PC-3 (cell line): ENCODE measurements around the gene KIF6.

Experiments
- EZH2 ChIP-seq: fragments of 300-600 bp; sonication (generic); IDR thresholded peaks from one replicate; pipeline ENCODE4 v1.6.1; 2017; ENCODE audit warnings: antibody characterized with exemption, mild to moderate bottlenecking, low read length; ENCODE audit not compliant: unreplicated experiment
- TF ChIP-seq, protein P1 (sequence below): fragments of 300-600 bp; sonication (generic); conservative IDR thresholded peaks from 2 replicates; pipeline ENCODE4 v1.5.1; 2017; ENCODE audit warnings: antibody characterized with exemption, low read depth, mild to moderate bottlenecking, low read length

DNA sequence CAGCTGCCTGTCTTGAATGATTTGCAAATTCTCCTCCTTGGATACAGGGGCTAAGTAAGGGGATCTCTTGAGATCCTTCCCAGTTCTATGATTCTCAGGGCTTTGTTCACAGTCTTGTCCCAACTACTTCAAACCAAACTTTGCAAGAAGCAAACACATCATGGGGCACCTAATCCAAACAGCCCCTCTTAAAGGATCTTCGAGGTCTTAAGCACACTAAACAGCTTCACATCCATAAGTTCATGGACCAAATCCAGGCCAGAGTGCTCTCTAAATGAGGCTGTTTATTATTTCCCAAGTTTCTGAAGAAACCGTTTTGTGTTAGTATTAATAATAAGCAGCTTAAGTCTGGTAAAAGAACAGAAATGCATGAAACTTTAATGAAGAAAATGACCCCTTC is 75.2 kb downstream of the KIF6 start:
- TF ChIP-seq, protein P1, sequence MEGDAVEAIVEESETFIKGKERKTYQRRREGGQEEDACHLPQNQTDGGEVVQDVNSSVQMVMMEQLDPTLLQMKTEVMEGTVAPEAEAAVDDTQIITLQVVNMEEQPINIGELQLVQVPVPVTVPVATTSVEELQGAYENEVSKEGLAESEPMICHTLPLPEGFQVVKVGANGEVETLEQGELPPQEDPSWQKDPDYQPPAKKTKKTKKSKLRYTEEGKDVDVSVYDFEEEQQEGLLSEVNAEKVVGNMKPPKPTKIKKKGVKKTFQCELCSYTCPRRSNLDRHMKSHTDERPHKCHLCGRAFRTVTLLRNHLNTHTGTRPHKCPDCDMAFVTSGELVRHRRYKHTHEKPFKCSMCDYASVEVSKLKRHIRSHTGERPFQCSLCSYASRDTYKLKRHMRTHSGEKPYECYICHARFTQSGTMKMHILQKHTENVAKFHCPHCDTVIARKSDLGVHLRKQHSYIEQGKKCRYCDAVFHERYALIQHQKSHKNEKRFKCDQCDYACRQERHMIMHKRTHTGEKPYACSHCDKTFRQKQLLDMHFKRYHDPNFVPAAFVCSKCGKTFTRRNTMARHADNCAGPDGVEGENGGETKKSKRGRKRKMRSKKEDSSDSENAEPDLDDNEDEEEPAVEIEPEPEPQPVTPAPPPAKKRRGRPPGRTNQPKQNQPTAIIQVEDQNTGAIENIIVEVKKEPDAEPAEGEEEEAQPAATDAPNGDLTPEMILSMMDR, result no peak
- no peak for TF ChIP-seq EZH2
